Thyroid gland (tissue), 4 donors: Measurements from ENCODE around the gene DPYSL5.

Source experiments
- CTCF ChIP-seq, 6 experiments: fragments of 200-600 bp in 3 of 6; fragments of 450-650 bp in 3 of 6; sonication (generic) in 3 of 6; IDR thresholded peaks; one replicate each; pipeline ENCODE4 v1.5.1; 2016 to 2019; ENCODE audit warnings: antibody characterized with exemption in 6 of 6, mild to moderate bottlenecking in 2 of 6, inconsistent platforms in 1 of 6, moderate library complexity in 1 of 6
- POLR2A ChIP-seq, 2 donors: fragments of 450-650 bp; IDR thresholded peaks; one replicate each; pipeline ENCODE4 v1.6.1; 2017; ENCODE audit warnings: antibody characterized with exemption in 2 of 2, mild to moderate bottlenecking in 2 of 2, moderate library complexity in 1 of 2

DNA sequence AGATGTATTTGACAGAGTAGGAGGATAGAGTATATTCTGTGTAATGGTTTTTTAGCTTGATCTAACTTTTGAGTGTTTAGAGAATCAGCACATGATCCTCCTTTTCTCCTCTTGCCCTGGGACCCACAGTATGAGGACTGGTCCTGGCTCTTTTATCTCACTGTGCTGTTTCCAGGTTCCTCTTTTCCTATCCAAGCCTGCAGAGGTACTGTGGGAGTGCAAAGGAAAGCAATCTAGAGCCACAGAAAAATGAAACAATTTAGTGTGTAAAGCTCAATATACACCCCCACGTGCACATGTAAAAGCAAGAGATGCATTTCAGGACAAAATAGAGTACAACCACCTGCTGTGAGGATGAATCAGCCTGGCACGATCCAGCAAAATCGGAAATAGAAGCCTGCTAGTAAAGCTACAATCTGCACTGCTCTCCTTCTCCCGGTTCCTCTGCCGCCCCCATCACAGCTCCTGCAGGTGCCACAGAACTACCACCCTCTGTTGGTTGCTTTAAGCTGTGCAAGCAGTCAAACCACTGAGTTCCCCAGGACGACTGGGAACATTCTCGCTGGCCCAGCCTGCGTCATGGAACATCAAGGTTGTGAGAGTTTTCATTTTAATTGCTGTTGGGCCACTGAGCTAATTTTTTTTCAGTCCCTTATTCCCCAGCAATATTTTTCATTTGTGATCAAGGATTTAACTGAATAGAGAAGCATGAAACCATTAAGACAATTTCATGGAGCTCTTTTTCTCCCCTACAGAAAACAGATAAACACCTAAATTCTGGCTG lies 74.7 kb downstream of the DPYSL5 start:
- TF ChIP-seq CTCF (IDR thresholded peaks at IDR 0.05): peak in 3 of 6 experiments; percentile 41 to 54 (median 45)
- TF ChIP-seq POLR2A (IDR thresholded peaks at IDR 0.05): no peak
